HT-29 (cell line): ENCODE results near the gene NTN1. TPM values are rescaled to one million over a fixed set of nuclear protein-coding genes. Genes with fewer than 3 reads are reported as not detected.

Source experiments
- DNase-seq: peaks from one replicate; pipeline ENCODE4 v3.0.0-alpha.2; 2015; ENCODE audit warnings: low spot score
- total RNA-seq: library from RNA; depleted of rRNA; stranded (reverse); fragments of >200 nt; shearing (Covaris generic); gene quantifications from 2 replicates; pipeline ENCODE4 v1.2.3, GENCODE V29; 2014

Gene NTN1
- total RNA-seq, 1 experiment from 2014 or later: 0.03 TPM

DNA sequence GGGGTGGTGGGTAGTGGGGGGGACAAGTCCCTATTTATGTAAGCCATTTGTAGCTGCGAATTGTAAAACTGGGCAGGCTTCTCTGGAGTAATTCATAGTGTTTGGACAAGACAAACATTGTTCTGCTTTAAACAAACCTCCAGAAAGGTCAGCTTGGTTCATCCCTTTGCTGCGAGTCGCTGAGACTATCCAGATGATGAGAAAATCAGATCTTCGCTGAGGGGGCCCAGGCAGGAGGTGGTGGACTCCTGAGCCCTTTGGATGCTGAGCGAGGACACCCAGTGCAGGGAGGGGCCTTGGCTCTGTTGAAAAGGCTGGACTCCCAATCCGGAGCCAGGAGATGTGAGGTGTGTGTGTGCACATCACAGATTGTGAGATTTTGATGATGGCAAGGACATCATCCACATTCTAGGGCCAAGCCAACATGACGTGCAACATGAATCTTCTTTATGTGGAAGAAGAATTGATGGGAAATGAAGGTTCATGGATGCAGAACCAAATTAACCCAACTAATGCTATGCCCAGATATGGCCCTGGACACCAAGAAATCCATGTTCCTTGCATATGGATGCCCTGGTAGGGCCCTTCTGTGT is 15.0 kb upstream of the NTN1 start:
- DNase-seq: no peak

DNA sequence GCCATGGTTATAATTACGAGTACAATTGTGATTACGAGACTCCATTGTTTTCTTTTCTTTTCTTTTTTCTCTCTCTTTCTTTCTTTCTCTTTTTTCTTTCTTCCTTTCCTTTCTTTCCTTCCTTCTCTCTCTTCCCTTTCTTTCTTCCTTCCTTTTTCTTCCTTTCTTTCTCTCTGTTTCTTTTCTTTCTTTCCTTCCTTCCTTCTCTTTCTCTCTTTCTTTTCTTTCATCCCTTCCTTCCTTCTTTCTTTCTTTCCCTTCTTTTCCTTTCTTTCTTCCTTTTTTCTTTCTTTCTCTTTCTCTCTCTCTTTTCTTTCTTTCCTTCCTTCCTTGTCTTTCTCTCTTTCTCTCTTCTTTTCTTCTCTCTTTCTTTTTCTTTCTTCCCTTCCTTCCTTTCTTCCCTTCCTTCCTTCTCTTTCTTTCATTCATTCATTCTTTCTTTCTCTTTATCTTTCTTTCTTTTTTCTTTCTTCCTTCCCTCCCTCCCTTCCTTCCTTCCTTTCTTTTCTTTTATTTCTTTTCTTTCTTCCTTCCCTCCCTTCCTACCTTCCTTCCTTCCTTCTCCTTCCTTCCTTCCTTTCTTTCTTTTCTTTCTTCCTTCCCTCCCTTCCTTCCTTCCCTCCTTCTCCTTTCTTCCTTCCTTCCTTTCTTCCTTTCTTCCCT is 14.1 kb upstream of the NTN1 start:
- DNase-seq: no peak

DNA sequence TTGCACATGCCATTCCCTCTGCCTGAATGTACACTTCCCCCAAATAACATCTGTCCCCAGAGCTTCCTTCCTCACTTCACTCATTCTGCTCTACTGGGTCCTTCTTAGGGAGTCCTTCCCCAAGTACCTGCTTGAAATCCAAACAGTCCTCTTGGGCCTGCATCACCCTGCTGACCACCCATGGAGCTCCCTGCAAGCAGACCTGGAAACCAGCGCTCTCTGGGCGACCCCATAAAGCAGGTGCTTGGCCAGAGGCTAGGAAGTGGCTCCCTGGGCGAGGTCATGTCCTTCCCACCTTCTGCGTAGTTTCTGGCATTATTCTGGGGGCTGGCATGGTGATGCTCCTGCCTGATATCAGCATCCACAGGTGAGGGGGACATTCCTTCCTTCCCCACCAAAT is 12.2 kb upstream of the NTN1 start:
- DNase-seq: no peak

DNA sequence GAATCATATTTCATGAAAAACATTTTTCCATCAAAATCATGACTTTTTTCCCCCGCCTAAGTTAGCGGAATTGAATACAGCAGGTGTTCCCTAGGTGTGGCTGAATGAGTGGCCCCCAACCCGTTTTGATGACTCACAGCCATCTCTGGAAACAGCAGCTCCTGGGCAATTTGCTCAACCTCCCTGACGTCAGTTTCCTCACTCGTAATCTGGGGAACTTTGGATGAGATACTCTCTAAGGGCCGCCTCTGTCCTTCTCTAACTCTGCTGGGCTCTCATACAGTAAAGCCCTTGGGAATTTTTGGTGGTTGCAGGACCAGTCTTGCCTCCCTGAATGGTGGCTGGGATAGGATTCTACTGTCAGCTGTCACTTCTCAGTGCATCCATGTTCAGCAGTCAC is 11.6 kb upstream of the NTN1 start:
- no peak for DNase-seq

DNA sequence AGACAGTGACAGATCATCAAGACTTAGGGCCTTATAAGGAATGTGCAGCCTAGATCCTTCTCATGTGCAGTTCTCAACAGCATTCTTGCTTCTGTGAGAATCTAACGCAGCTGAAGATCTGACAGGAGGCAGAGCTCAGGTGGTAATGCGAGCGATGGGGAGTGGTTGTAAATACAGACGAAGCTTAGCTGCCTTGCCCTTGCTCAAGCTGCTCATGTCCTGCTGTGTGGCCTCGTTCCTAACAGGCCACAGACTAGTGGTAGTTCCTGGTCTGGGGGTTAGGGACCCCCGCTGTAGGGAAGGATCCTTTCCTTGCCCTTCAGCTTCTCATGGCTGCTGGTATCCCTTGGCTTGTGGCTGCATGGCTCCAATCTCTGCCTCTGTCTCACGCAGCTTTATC is 10.3 kb upstream of the NTN1 start:
- no peak for DNase-seq

DNA sequence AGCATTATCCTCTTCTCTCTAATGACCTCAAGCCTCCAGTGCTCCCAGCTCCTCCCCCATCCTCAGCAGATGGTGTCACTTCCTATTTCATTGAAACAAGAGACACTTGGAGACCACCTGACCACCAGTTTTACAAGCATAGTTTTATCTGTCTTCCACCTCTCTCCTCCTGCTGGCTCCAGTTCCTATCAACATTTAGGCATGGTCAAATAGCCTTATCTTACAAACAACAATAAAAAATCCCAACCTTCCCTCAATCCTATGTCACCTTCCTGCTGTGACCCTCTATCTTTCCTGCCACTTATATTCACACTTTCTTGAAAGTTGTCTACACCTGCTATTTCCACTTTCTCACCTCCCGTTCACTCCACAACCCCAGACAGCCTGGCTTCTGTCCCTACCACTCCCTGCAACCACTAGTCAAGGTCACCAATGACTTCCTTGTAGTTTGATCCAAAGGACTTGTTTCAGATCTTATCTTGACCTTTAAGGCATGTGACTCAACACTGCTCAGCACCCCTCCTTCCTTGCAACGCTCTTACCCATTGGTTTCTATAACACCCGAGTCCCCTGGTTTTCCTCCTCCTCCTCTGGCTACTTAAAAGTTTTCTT is 4.3 kb upstream of the NTN1 start:
- DNase-seq: no peak

DNA sequence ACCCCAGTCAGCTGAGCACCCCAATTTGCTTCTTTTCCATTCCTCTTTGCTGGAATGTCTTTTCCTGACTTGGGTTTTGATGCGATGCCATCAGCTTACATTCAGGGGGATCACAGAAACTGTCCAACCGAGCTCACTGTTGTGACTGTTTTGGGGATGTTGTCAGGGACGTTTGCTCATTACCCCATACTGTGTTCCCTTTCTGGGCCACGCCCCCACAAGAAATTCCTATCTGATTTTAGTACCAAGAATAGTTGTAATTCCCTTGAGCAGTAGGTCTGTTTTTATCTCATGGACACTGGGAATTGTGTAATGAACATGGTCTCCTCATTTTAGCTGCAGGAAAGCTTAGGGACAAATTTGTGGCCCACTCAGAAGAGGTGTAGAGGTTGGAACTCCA is 2.6 kb upstream of the NTN1 start:
- DNase-seq: no peak

- no peak for DNase-seq
These were observed 1.1 kb upstream of the NTN1 start for GRCh38 chr17:9020096-9020823.

DNA sequence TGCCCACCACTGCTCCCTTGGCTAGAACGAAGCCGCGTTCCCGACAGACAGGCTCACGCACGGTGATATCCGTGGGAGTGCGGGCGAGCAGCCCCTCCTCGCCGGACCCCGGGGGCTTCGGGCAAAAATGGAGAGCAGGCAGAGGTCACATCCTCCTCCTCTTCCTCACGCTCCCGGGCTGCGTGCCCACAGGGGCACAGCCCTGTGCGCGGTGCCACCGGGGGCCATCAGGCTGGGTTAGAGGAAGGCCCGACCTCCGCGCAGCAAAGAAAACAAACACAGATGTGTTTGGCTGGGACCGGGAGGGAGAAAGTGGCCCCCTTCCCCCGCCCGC is 519 bp upstream of the NTN1 start:
- DNase-seq: no peak

- DNase-seq: no peak
These were observed 772 bp downstream of the NTN1 start for GRCh38 chr17:9021992-9022572.

- no peak for DNase-seq
These were observed 1.5 kb downstream of the NTN1 start for GRCh38 chr17:9022573-9023391.

GRCh38 chr17:9023392-9024218 is 2.3 kb downstream of the NTN1 start:
- DNase-seq: no peak

DNA sequence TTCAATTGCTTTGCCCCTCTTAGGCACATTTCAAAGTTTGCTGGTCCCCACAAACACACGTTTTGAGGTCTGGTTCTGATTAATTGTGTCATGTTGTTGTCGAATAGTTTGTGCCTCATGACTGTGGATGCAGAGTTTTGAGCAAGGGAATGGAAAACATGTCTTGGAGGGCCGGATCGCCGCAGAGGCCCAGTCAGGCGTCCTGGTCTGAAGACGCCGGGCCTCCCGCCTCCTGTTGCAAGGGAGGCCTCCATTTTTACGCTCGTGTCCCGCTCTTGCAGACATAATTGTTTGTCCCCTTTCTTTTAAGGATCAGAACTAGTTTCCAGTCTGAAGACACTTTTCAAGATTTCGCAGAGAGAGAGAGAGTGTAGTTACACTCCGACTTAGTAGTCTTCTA is 3.2 kb downstream of the NTN1 start:
- no peak for DNase-seq

DNA sequence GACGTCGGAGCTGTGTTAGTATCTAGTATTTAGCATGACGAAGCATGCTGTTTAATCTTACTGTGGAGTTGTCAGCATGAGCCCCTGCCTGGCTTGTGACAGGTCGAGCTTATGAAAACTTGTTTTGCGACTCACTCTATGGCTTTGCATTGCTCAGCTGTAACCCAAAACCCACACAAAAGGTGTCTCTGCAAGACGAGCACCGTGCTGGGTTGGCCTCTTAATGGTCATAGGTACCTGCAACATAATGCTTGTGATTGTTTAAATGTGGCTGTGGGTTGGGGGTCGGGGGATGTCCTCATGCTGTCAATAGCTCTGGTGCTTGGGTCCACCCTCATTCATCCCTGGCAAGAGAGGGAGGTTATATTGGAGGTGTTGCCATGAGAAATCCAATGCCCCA is 5.4 kb downstream of the NTN1 start:
- DNase-seq: no peak

DNA sequence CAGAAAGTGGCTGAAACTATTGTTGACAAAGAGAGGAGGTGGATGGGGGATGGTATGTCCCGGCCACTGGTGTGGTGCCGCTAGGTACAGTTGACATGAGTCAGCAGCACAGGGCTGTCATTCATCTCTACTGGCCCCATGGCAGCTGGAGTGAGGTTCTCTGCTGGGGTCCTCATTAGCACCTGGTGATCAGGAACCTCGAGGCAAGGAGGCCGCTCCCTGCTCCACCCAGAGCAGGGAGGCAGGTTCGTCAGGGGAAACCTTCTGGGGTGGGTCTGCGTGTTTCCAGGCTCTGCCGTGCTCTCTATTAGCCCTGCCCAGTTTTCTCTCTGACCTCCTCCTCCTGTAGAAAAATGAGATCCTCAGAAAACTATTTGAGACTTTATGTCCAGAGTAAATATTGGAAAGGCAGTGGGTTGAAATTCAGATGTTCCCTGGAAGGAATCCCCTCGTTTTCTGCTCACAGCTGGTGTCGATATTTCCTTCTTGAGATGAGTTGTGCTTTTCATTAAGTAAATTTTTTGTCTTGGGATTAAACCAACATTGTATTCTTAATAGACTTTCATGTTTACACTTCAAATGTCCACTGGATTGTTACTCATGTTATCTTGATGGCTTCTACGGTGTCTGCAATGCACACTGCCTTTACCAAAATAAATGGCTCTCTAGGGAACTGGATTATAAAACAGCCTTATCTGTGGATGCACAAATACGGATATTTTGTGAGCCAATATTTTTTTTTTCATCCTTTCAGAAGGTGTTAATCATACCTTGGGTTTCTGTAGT is 7.1 kb downstream of the NTN1 start:
- no peak for DNase-seq

- no peak for DNase-seq
These were observed 7.8 kb downstream of the NTN1 start for GRCh38 chr17:9028988-9029570.

DNA sequence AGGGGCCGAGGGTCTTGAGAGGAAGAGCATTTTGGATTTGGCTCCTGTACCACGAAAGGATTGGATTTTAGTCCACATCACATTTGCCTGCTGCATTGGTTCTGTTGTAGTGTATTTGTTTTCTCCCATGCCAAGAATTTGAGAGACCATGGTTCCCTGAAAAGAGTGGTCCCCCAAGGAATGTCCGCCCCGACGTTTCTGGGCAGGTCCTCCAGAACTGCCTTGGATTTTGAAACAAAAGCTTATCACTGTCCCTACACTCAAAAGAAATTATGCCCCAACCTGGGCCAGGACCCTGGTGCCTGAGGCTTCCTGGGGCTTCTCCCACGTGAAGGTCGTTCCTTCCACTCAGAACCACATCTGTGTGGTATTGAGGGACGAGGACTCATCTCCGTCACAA is 10.8 kb downstream of the NTN1 start:
- no peak for DNase-seq

DNA sequence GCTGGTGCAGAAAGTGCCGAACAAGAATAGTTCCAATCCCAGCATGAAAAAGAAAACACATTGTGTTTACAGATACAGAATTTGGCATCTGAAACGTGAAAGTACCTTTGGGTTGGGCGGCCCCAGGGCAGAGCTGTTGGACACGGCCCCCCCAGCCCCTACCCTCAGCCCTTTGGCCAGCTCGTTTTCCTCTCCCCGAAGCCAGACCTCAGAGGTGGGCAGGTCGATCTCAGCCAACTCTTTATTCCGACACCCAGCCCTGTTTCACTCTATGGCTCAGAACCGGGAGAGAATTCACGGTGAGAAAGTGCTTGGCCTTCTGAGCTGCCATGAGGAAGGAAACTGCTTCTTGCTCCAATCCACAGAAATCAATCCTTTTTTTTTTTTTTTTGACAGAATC is 11.3 kb downstream of the NTN1 start:
- DNase-seq: no peak

GRCh38 chr17:9035249-9035648 is 13.9 kb downstream of the NTN1 start:
- DNase-seq: no peak

- no peak for DNase-seq
These were observed 15.0 kb downstream of the NTN1 start for GRCh38 chr17:9036336-9036735.
